Smooth muscle cell (in vitro differentiated cells): Measurements from ENCODE around the gene YOD1. TPM values are rescaled to one million over a fixed set of nuclear protein-coding genes. Genes with fewer than 3 reads are reported as not detected.

Experiments used
- DNase-seq: peaks from one replicate; lab custom pipeline; 2025; ENCODE audit not compliant: unreplicated experiment; lab: John Stamatoyannopoulos, UW
- H2AFZ ChIP-seq: fragments of 200-600 bp; sonication (generic); 2 replicates; pipeline ENCODE4 v1.6.0; 2016; ENCODE audit warnings: antibody characterized with exemption, low read depth, mild to moderate bottlenecking
- H3F3A ChIP-seq: fragments of 200-600 bp; sonication (generic); 2 replicates; pipeline ENCODE4 v1.6.0; 2017; ENCODE audit warnings: antibody characterized with exemption, low read depth
- H3K27ac ChIP-seq: fragments of 200-600 bp; sonication (generic); 2 replicates; pipeline ENCODE4 v1.5.1; 2016; ENCODE audit warnings: low read depth, mild to moderate bottlenecking
- H3K27me3 ChIP-seq: fragments of 200-600 bp; sonication (generic); 2 replicates; pipeline ENCODE4 v1.6.1; 2016; ENCODE audit warnings: low read depth, mild to moderate bottlenecking
- H3K36me3 ChIP-seq: fragments of 200-600 bp; sonication (generic); 2 replicates; pipeline ENCODE4 v1.5.1; 2016; ENCODE audit warnings: low read depth
- H3K4me1 ChIP-seq: fragments of 200-600 bp; sonication (generic); 2 replicates; pipeline ENCODE4 v1.5.1; 2016; ENCODE audit warnings: low read depth
- H3K4me2 ChIP-seq: fragments of 200-600 bp; sonication (generic); 2 replicates; pipeline ENCODE4 v1.6.0; 2016; ENCODE audit warnings: mild to moderate bottlenecking
- H3K4me3 ChIP-seq: fragments of 200-600 bp; sonication (generic); 2 replicates; pipeline ENCODE4 v1.5.1; 2016; ENCODE audit warnings: mild to moderate bottlenecking
- H3K79me2 ChIP-seq: fragments of 200-600 bp; sonication (generic); 2 replicates; pipeline ENCODE4 v1.6.0; 2016; ENCODE audit warnings: low read depth, mild to moderate bottlenecking
- H3K9ac ChIP-seq: fragments of 200-600 bp; sonication (generic); 2 replicates; pipeline ENCODE4 v1.6.0; 2016; ENCODE audit warnings: low read depth
- H3K9me3 ChIP-seq: fragments of 200-600 bp; sonication (generic); replicated peaks from 2 replicates; pipeline ENCODE4 v1.5.1; 2016; ENCODE audit warnings: low read depth
- H4K20me1 ChIP-seq: fragments of 200-600 bp; sonication (generic); 2 replicates; pipeline ENCODE4 v1.6.0; 2016; ENCODE audit warnings: low read depth
- WGBS: methylation state at CpG from one replicate; pipeline ENCODE4 v1.1.7; 2016; ENCODE audit warnings: low lambda C conversion rate; 5-methylcytosine and 5-hydroxymethylcytosine counted together
- polyA plus RNA-seq: library from polyadenylated mRNA; unstranded; fragments of >200 nt; fragmentation: Nextera tagmentation; extraction: Ambion mirVana; gene quantifications from 2 replicates; pipeline ENCODE4 v1.2.1, GENCODE V29; 2016
- total RNA-seq: library from RNA; depleted of rRNA; stranded (reverse); fragments of >200 nt; gene quantifications from 2 replicates; pipeline ENCODE4 v1.2.3, GENCODE V29; 2014
- TF ChIP-seq, protein P1 (sequence below): fragments of 200-600 bp; sonication (generic); IDR thresholded peaks from 2 replicates; pipeline ENCODE4 v1.5.1; 2017; ENCODE audit warnings: borderline replicate concordance, mild to moderate bottlenecking, antibody characterized with exemption; ENCODE audit not compliant: insufficient read depth, poor library complexity, severe bottlenecking

YOD1 gene
- total and polyA plus RNA-seq, 2 experiments from 2014 or later = 3.8 to 31.9 TPM

DNA sequence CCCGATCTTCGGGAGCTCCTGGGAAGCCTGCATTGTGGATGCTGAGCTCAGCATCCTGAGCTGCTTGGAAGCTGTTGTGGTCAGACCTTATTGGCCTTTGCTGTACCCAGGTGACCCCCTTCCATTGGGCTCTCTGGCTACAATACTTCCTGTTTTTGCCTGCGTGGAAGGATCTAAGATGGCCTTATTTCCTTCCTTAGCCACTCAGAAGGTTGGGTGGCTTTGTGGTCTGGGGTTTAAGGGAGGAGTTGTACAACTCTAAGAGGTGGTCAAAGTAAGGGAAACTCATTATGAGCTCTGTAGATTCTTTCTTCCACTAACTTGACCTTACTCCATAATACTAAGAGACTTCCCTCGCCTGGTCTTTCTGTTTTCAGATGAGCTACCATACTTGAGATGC lies 19.8 kb upstream of the YOD1 start:
- no peak overlapping the region for H3K27ac ChIP-seq
- H2AFZ ChIP-seq = no peak overlapping the region
- H3K4me1 ChIP-seq = no peaks in the 10 kb centered on the region
- H3F3A ChIP-seq = no peaks in the 10 kb centered on the region
- TF ChIP-seq, protein P1, sequence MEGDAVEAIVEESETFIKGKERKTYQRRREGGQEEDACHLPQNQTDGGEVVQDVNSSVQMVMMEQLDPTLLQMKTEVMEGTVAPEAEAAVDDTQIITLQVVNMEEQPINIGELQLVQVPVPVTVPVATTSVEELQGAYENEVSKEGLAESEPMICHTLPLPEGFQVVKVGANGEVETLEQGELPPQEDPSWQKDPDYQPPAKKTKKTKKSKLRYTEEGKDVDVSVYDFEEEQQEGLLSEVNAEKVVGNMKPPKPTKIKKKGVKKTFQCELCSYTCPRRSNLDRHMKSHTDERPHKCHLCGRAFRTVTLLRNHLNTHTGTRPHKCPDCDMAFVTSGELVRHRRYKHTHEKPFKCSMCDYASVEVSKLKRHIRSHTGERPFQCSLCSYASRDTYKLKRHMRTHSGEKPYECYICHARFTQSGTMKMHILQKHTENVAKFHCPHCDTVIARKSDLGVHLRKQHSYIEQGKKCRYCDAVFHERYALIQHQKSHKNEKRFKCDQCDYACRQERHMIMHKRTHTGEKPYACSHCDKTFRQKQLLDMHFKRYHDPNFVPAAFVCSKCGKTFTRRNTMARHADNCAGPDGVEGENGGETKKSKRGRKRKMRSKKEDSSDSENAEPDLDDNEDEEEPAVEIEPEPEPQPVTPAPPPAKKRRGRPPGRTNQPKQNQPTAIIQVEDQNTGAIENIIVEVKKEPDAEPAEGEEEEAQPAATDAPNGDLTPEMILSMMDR = no peak
- no peaks in the 10 kb centered on the region for H3K27me3 ChIP-seq
- 94% methylated on average over 4 of the region's 4 CpGs for WGBS
- no peak overlapping the region for H3K4me3 ChIP-seq
- no peak for DNase-seq
- no peaks in the 10 kb centered on the region for H3K79me2 ChIP-seq
- no peaks in the 10 kb centered on the region for H3K9me3 ChIP-seq
- H3K4me2 ChIP-seq = no peak overlapping the region
- H3K36me3 ChIP-seq = peaks cover 6% of the 10 kb centered on the region
- H4K20me1 ChIP-seq = no peaks in the 10 kb centered on the region
- H3K9ac ChIP-seq = no peak overlapping the region

DNA sequence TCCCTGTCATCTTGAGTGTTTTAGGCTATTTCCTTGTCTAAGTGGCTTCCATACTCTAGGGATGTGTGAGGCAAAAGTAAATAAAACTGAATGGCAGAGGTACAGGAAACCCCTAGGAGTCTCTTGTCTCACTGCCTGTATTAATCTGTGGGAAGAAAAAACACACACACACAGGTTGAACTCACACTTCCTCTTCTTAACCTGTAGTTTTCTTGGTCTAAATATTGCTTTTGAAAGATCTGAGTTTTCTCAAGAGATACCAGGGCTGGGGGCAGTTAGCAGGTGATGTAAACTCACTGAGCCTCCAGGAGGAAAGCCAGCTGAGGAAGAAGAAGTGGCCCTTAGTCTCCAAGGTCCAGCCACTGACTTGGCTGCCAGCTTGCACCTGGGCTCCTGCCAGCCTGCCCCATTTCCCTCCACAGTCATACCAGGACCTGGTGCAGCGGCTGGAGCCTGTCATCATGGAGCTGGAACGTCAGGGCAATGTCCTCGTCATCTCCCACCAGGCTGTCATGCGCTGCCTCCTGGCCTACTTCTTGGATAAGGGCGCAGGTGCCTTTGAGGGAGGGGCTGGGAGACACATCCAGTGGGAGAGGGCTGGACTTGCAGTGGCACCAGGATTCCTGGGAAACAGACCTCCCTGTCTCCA lies 19.0 kb upstream of the YOD1 start:
- H3K27me3 ChIP-seq = no peaks in the 10 kb centered on the region
- peaks cover 6% of the 10 kb centered on the region for H3K36me3 ChIP-seq
- no peaks in the 10 kb centered on the region for H4K20me1 ChIP-seq
- no peak for DNase-seq
- 99% methylated on average over 5 of the region's 5 CpGs for WGBS
- no peaks in the 10 kb centered on the region for H3K79me2 ChIP-seq
- H3F3A ChIP-seq = no peaks in the 10 kb centered on the region
- H3K27ac ChIP-seq = no peak overlapping the region
- H2AFZ ChIP-seq = no peak overlapping the region
- no peak overlapping the region for H3K4me2 ChIP-seq
- no peak overlapping the region for H3K9ac ChIP-seq
- H3K4me3 ChIP-seq = no peak overlapping the region
- H3K4me1 ChIP-seq = no peaks in the 10 kb centered on the region
- H3K9me3 ChIP-seq = no peaks in the 10 kb centered on the region
- TF ChIP-seq, protein P1 = no peak

DNA sequence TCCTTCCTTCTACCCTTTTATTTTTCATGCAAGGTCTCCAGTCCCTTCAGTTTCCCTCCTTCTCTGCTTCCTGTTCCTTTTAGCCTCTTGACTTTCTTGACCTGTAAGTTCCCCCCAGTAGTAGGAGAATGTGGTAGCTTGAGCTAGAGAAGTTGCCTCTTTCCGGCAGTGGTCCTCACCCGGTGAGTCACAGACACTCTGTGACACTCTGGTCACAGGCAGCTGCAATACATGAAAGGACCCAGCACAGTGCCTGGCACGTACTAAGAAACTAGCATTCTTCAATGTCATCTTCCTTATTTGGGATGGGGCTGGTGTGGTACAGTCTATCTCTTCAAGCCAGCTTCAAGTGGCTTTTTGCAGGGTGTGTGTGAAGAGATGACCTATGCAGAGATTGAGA lies 18.1 kb upstream of the YOD1 start:
- Histone ChIP-seq H3K4me3 (no peak overlapping the region), H3K27ac (no peak overlapping the region), H4K20me1 (no peaks in the 10 kb centered on the region), H3K79me2 (no peaks in the 10 kb centered on the region), H2AFZ (no peak overlapping the region), H3K36me3 (peaks cover 6% of the 10 kb centered on the region), H3K27me3 (no peaks in the 10 kb centered on the region), H3K4me1 (no peaks in the 10 kb centered on the region), H3K4me2 (no peak overlapping the region), H3K9me3 (no peaks in the 10 kb centered on the region), H3F3A (no peaks in the 10 kb centered on the region), H3K9ac (no peak overlapping the region)
- whole genome bisulfite sequencing = 87% methylated on average over 3 of the region's 3 CpGs
- DNase-seq = no peak
- TF ChIP-seq, protein P1 = no peak

DNA sequence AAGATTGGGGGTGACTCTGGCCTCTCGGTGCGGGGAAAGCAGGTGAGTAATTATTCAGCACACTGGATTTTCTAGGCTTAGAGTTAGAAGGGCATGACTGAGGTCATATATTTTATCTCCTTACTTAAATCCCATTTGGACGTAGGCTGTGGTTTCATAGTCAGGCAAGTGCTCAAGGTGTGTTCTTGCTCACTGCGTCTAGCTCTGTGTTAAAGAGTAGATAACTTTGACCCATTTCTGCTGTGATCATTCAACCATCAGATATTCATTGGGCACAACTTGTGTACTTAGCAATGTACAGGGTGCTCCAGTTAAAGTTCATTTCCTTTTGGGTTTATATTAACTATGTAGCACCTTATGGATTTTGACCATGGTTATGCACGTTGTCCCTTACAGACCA lies 16.7 kb upstream of the YOD1 start:
- no peak overlapping the region for H3K27ac ChIP-seq
- no peaks in the 10 kb centered on the region for H3K9me3 ChIP-seq
- H3K36me3 ChIP-seq = peaks cover 6% of the 10 kb centered on the region

More for the DNA sequence above, 16.7 kb upstream of the YOD1 start:
- DNase-seq = no peak
- H3K4me1 ChIP-seq = no peaks in the 10 kb centered on the region
- 95% methylated on average over 5 of the region's 5 CpGs for WGBS
- no peaks in the 10 kb centered on the region for H4K20me1 ChIP-seq
- H3K4me2 ChIP-seq = no peak overlapping the region
- H3K9ac ChIP-seq = no peak overlapping the region
- H3K79me2 ChIP-seq = no peaks in the 10 kb centered on the region
- no peaks in the 10 kb centered on the region for H3F3A ChIP-seq
- no peak overlapping the region for H2AFZ ChIP-seq
- no peaks in the 10 kb centered on the region for H3K27me3 ChIP-seq
- TF ChIP-seq, protein P1 = no peak
- no peak overlapping the region for H3K4me3 ChIP-seq
